Keratinocyte (primary cell): ENCODE measurements around the gene MAP6D1.

Experiments
- EZH2 ChIP-seq: IDR thresholded peaks from one replicate; pipeline ENCODE4 v1.6.1; 2012; ENCODE audit warnings: inconsistent platforms, mild to moderate bottlenecking, low read length, moderate library complexity
- TF ChIP-seq, protein P1 (sequence below), 3 experiments: IDR thresholded peaks in 1 of 3; conservative IDR thresholded peaks in 1 of 3; optimal IDR thresholded peaks in 1 of 3; 2 replicates in 2 of 3; 3 replicates in 1 of 3; pipeline versions ENCODE3 to v1.5.1; 2011; ENCODE audit warnings: low read length in 3 of 3, mild to moderate bottlenecking in 3 of 3, moderate library complexity in 2 of 3, control low read depth in 1 of 3, inconsistent platforms in 1 of 3; ENCODE audit not compliant: insufficient read depth in 2 of 3; ENCODE audit errors: extremely low read depth in 1 of 3

GRCh38 chr3:183868796-183869195 is 43.4 kb upstream of the MAP6D1 start:
- TF ChIP-seq, protein P1, sequence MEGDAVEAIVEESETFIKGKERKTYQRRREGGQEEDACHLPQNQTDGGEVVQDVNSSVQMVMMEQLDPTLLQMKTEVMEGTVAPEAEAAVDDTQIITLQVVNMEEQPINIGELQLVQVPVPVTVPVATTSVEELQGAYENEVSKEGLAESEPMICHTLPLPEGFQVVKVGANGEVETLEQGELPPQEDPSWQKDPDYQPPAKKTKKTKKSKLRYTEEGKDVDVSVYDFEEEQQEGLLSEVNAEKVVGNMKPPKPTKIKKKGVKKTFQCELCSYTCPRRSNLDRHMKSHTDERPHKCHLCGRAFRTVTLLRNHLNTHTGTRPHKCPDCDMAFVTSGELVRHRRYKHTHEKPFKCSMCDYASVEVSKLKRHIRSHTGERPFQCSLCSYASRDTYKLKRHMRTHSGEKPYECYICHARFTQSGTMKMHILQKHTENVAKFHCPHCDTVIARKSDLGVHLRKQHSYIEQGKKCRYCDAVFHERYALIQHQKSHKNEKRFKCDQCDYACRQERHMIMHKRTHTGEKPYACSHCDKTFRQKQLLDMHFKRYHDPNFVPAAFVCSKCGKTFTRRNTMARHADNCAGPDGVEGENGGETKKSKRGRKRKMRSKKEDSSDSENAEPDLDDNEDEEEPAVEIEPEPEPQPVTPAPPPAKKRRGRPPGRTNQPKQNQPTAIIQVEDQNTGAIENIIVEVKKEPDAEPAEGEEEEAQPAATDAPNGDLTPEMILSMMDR (optimal IDR thresholded peaks at IDR 0.05 in 1 of 3, IDR thresholded peaks at IDR 0.05 in 1 of 3, conservative IDR thresholded peaks at IDR 0.05 in 1 of 3; ENCODE audit: extremely low read depth in 1 of 3, insufficient read depth in 2 of 3, low read length in 3 of 3) = no peak
- no peak for TF ChIP-seq EZH2
